ENCODE measurements around the gene PSMD13.
"Not testable (repeated sequence)": the region's sequence is repeated elsewhere in the genome, so short reads cannot be mapped to it uniquely, and the experiment has no call there.

PSMD13 gene

DNA sequence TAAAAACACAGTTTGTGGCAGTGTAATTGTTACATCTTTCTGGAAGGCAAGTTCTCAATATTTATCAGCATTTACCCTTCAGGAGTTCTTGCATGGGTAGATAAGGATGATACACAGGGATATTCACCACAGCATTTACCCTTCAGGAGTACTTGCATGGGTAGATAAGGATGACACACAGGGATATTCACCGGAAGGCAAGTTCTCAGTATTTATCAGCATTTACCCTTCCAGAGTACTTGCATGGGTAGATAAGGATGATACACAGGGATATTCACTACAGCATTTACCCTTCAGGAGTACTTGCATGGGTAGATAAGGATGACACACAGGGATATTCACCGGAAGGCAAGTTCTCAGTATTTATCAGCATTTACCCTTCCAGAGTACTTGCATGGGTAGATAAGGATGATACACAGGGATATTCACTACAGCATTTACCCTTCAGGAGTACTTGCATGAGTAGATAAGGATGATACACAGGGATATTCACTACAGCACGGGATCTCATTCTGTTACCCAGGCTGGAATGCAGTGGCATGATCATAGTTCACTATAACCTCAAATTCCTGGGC is 16.0 kb upstream of the PSMD13 start:
- H3K4me3 ChIP-seq (ENCODE audit: extremely low read depth, insufficient read depth, low read length, poor library complexity, severe bottlenecking); H3K9me3 ChIP-seq (ENCODE audit: control insufficient read depth, low read length); H3K27ac ChIP-seq (ENCODE audit: low read depth, low read length, severe bottlenecking); H3K4me1 ChIP-seq (ENCODE audit: control insufficient read depth, insufficient read depth, low read length, poor library complexity, severe bottlenecking): not testable (repeated sequence)
- WGBS, 2 experiments (ENCODE audit: insufficient coverage in 2 of 2), result 100% methylated on average over 1 of the region's 3 CpGs
- peaks cover 17% of the 10 kb centered on the region for H3K36me3 ChIP-seq (ENCODE audit: control insufficient read depth, insufficient read depth, low read length)

- 96 to 97% methylated on average over 5 to 6 of the region's 7 CpGs for WGBS, 2 experiments (ENCODE audit: insufficient coverage in 2 of 2)
- no peaks in the 10 kb centered on the region for H3K4me1 ChIP-seq (ENCODE audit: control insufficient read depth, insufficient read depth, low read length, poor library complexity, severe bottlenecking)
- no peaks in the 10 kb centered on the region for H3K9me3 ChIP-seq (ENCODE audit: control insufficient read depth, low read length)
- no peak overlapping the region for H3K27ac ChIP-seq (ENCODE audit: low read depth, low read length, severe bottlenecking)
- H3K36me3 ChIP-seq (ENCODE audit: control insufficient read depth, insufficient read depth, low read length), result peaks cover 11% of the 10 kb centered on the region
- H3K4me3 ChIP-seq (ENCODE audit: extremely low read depth, insufficient read depth, low read length, poor library complexity, severe bottlenecking), result no peak overlapping the region
Measured at GRCh38 chr11:221539-221938, 15.2 kb upstream of the PSMD13 start.

DNA sequence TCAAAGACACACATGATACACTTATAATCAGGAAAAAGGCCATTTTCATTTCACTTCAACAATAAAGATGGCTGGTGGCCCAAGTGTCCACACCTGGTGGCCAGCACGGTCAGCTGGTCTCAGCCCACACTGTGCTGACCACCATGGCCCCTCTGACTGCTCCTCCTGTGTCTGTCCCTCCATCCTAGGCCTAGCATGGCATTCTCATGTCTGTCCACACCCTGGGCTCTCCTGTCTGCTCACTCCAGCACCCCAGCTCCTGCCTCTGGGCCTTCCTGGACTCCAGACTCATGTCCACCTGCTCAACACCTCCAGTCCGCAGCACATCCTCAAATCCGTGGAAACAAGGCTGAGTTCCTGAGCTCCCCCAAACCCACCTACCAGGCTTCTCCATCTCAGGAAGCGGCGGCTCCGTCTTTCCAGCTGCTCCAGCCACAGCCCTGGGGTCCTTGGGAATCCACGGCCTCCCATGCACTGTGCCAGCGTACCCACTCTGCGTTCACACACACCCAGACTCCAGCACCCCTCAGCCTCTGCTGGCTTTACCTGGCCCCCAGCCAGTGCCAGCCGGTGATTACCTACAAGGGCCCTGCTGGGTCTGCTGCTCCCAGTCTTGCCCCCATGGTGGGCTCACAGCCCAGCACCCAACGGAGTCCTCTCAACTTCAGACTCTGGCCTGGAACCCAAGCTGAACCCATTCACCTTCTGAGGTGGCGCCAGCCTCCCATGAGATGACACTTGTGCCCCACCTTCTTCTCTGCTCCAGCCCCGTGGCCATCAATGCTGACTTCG is 14.6 kb upstream of the PSMD13 start:
- peaks cover 10% of the 10 kb centered on the region for H3K36me3 ChIP-seq (ENCODE audit: control insufficient read depth, insufficient read depth, low read length)
- 91 to 92% methylated on average over 13 to 14 of the region's 14 CpGs for WGBS, 2 experiments (ENCODE audit: insufficient coverage in 2 of 2)
- H3K4me3 ChIP-seq (ENCODE audit: extremely low read depth, insufficient read depth, low read length, poor library complexity, severe bottlenecking), result no peak overlapping the region
- H3K27ac ChIP-seq (ENCODE audit: low read depth, low read length, severe bottlenecking), result no peak overlapping the region
- H3K4me1 ChIP-seq (ENCODE audit: control insufficient read depth, insufficient read depth, low read length, poor library complexity, severe bottlenecking), result no peaks in the 10 kb centered on the region
- H3K9me3 ChIP-seq (ENCODE audit: control insufficient read depth, low read length), result no peaks in the 10 kb centered on the region

- Histone ChIP-seq H3K4me3 (ENCODE audit: extremely low read depth, insufficient read depth, low read length, poor library complexity, severe bottlenecking) (no peak overlapping the region), H3K36me3 (ENCODE audit: control insufficient read depth, insufficient read depth, low read length) (peaks cover 10% of the 10 kb centered on the region), H3K9me3 (ENCODE audit: control insufficient read depth, low read length) (no peaks in the 10 kb centered on the region), H3K27ac (ENCODE audit: low read depth, low read length, severe bottlenecking) (no peak overlapping the region), H3K4me1 (ENCODE audit: control insufficient read depth, insufficient read depth, low read length, poor library complexity, severe bottlenecking) (no peaks in the 10 kb centered on the region)
- 87 to 91% methylated on average over 13 to 16 of the region's 16 CpGs for WGBS, 2 experiments (ENCODE audit: insufficient coverage in 2 of 2)
Measured at GRCh38 chr11:223026-223789, 13.6 kb upstream of the PSMD13 start.

DNA sequence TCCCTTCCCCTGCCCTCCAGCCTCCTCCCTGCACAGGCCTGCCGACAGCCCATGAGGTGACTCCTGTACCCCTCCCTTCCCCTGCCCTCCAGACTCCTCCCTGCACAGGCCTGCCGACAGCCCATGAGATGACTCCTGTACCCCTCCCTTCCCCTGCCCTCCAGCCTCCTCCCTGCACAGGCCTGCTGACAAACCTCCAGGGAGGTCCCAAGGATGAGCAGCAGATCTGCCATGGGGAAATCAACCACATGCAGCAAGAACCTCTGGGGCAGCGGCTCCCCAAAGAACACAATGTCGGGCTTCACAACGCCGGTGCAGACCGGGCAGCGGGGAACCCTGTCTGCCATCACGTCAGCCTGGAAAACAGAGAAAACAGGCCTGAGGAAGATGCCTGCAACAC is 12.9 kb upstream of the PSMD13 start:
- Histone ChIP-seq H3K4me1 (ENCODE audit: control insufficient read depth, insufficient read depth, low read length, poor library complexity, severe bottlenecking) (no peaks in the 10 kb centered on the region), H3K36me3 (ENCODE audit: control insufficient read depth, insufficient read depth, low read length) (peaks cover 10% of the 10 kb centered on the region), H3K9me3 (ENCODE audit: control insufficient read depth, low read length) (no peaks in the 10 kb centered on the region), H3K27ac (ENCODE audit: low read depth, low read length, severe bottlenecking) (no peak overlapping the region), H3K4me3 (ENCODE audit: extremely low read depth, insufficient read depth, low read length, poor library complexity, severe bottlenecking) (no peak overlapping the region)
- 85 to 94% methylated on average over 7 of the region's 9 CpGs for WGBS, 2 experiments (ENCODE audit: insufficient coverage in 2 of 2)

GRCh38 chr11:224424-224823 is 12.4 kb upstream of the PSMD13 start:
- 96 to 98% methylated on average over 5 to 6 of the region's 7 CpGs for WGBS, 2 experiments (ENCODE audit: insufficient coverage in 2 of 2)
- Histone ChIP-seq H3K4me1 (ENCODE audit: control insufficient read depth, insufficient read depth, low read length, poor library complexity, severe bottlenecking) (no peaks in the 10 kb centered on the region), H3K4me3 (ENCODE audit: extremely low read depth, insufficient read depth, low read length, poor library complexity, severe bottlenecking) (no peak overlapping the region), H3K36me3 (ENCODE audit: control insufficient read depth, insufficient read depth, low read length) (peaks cover 5% of the 10 kb centered on the region), H3K27ac (ENCODE audit: low read depth, low read length, severe bottlenecking) (no peak overlapping the region), H3K9me3 (ENCODE audit: control insufficient read depth, low read length) (no peaks in the 10 kb centered on the region)

DNA sequence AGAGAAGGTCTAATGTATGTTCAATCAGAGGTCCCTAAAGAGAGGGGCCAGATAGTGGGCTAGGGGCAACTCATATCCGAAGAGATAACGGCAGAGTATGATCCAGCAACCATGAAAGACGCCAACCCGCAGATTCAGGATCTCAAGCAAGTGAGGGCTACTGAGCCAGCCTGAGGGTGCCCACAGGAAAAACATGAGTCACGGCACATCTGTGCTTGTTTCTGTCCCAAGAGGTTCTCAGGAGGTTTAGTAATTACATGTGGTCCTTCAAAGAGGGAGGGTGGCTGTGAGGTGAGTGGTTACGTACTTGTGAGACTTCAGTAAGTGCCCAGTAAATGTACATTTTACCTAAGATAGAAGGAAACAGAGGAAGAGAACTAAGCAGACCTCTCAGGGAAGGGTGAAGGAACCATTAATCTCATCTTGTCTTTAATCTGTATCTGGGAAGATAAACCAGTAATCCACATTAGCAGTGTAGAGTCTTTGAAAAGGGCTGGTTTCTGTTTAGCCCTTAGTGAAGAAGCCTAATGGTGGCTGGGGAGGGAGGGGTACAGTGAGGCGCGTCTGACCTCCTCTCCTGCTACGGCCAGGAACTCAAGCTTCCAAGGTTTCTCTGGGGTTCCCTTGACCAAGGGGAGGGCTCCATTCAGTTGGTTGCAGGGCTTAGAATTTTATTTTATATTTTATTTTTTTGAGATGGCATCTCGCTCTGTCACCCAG is 10.9 kb upstream of the PSMD13 start:
- WGBS, 2 experiments (ENCODE audit: insufficient coverage in 2 of 2), result 97 to 98% methylated on average over 6 to 8 of the region's 10 CpGs
- H3K27ac ChIP-seq (ENCODE audit: low read depth, low read length, severe bottlenecking), result no peak overlapping the region
- peaks cover 14% of the 10 kb centered on the region for H3K36me3 ChIP-seq (ENCODE audit: control insufficient read depth, insufficient read depth, low read length)
- H3K4me3 ChIP-seq (ENCODE audit: extremely low read depth, insufficient read depth, low read length, poor library complexity, severe bottlenecking), result no peak overlapping the region
- no peaks in the 10 kb centered on the region for H3K9me3 ChIP-seq (ENCODE audit: control insufficient read depth, low read length)
- H3K4me1 ChIP-seq (ENCODE audit: control insufficient read depth, insufficient read depth, low read length, poor library complexity, severe bottlenecking), result no peaks in the 10 kb centered on the region

- Histone ChIP-seq H3K9me3 (ENCODE audit: control insufficient read depth, low read length) (no peaks in the 10 kb centered on the region), H3K4me1 (ENCODE audit: control insufficient read depth, insufficient read depth, low read length, poor library complexity, severe bottlenecking) (no peaks in the 10 kb centered on the region), H3K27ac (ENCODE audit: low read depth, low read length, severe bottlenecking) (no peak overlapping the region), H3K36me3 (ENCODE audit: control insufficient read depth, insufficient read depth, low read length) (peaks cover 9% of the 10 kb centered on the region), H3K4me3 (ENCODE audit: extremely low read depth, insufficient read depth, low read length, poor library complexity, severe bottlenecking) (no peak overlapping the region)
- 81 to 95% methylated on average over 3 of the region's 6 CpGs for WGBS, 2 experiments (ENCODE audit: insufficient coverage in 2 of 2)
Measured at GRCh38 chr11:227824-228379, 8.9 kb upstream of the PSMD13 start.

DNA sequence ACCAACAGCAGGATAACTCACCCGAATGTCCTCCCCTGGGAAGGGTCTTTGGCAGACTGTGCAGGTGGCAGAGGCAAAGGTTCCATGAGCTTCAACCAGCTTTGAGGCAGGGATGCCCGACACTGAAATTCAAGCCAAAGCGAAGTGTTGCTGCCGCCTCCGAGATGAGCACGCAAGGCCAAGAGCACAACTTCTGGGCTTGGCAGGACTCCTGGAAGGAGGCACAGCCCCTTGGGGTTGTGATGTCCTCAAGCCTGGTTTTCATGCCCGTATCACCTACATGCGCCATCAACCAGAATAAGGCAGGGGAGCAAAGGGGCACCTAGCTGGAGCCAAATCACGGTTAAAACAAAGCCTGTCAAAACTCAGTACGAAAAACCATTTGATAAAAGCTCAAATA is 6.3 kb upstream of the PSMD13 start:
- WGBS, 2 experiments (ENCODE audit: insufficient coverage in 2 of 2), result 92 to 96% methylated on average over 10 of the region's 10 CpGs
- H3K4me1 ChIP-seq (ENCODE audit: control insufficient read depth, insufficient read depth, low read length, poor library complexity, severe bottlenecking), result no peaks in the 10 kb centered on the region
- H3K4me3 ChIP-seq (ENCODE audit: extremely low read depth, insufficient read depth, low read length, poor library complexity, severe bottlenecking), result no peak overlapping the region
- no peak overlapping the region for H3K27ac ChIP-seq (ENCODE audit: low read depth, low read length, severe bottlenecking)
- peaks cover 9% of the 10 kb centered on the region for H3K36me3 ChIP-seq (ENCODE audit: control insufficient read depth, insufficient read depth, low read length)
- H3K9me3 ChIP-seq (ENCODE audit: control insufficient read depth, low read length), result no peaks in the 10 kb centered on the region

GRCh38 chr11:232783-233565 is 3.8 kb upstream of the PSMD13 start:
- 93 to 95% methylated on average over 18 to 19 of the region's 20 CpGs for WGBS, 2 experiments (ENCODE audit: insufficient coverage in 2 of 2)
- Histone ChIP-seq H3K27ac (ENCODE audit: low read depth, low read length, severe bottlenecking) (no peak overlapping the region), H3K4me3 (ENCODE audit: extremely low read depth, insufficient read depth, low read length, poor library complexity, severe bottlenecking) (no peak overlapping the region), H3K36me3 (ENCODE audit: control insufficient read depth, insufficient read depth, low read length) (peaks cover 9% of the 10 kb centered on the region), H3K4me1 (ENCODE audit: control insufficient read depth, insufficient read depth, low read length, poor library complexity, severe bottlenecking) (peaks cover 2% of the 10 kb centered on the region), H3K9me3 (ENCODE audit: control insufficient read depth, low read length) (no peaks in the 10 kb centered on the region)

All from mesodermal cell (in vitro differentiated cells).